HFF-Myc (cell line): ENCODE results near the gene RASGRF1.

Source experiments
- DNase-seq: peaks from one replicate; pipeline ENCODE4 v3.0.0-alpha.2; 2011; ENCODE audit warnings: low read depth; ENCODE audit errors: extremely low read depth
- H3K4me3 ChIP-seq: replicated peaks from 2 replicates; pipeline ENCODE4 v1.5.1; 2011; ENCODE audit warnings: low read depth, mild to moderate bottlenecking, control low read depth, low read length
- TF ChIP-seq, protein P1 (sequence below): IDR thresholded peaks from 2 replicates; pipeline ENCODE4 v1.5.1; 2012; ENCODE audit warnings: mild to moderate bottlenecking, low read depth, low read length, control low read depth; ENCODE audit errors: missing control alignments

RASGRF1 gene

DNA sequence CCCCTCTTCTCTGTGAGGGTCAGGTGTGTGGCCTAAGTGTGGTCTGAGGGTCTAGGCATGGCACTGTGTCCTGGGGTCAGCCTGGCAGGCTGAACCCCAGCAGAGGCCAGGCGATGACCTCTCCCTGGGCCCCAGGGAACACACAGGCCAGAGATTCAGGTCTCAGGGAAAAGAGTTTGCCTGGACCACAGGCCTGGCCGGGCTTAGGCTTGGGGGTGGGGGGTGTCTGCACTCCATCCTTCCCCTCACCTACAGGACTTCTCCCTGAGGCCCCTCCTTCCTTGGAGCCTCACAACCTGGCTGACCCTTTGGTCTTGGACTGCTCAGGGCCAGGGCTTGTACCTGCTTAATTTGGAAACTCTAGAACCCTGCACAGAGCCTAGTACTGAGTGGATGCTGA lies 21.8 kb downstream of the RASGRF1 start:
- TF ChIP-seq, protein P1, sequence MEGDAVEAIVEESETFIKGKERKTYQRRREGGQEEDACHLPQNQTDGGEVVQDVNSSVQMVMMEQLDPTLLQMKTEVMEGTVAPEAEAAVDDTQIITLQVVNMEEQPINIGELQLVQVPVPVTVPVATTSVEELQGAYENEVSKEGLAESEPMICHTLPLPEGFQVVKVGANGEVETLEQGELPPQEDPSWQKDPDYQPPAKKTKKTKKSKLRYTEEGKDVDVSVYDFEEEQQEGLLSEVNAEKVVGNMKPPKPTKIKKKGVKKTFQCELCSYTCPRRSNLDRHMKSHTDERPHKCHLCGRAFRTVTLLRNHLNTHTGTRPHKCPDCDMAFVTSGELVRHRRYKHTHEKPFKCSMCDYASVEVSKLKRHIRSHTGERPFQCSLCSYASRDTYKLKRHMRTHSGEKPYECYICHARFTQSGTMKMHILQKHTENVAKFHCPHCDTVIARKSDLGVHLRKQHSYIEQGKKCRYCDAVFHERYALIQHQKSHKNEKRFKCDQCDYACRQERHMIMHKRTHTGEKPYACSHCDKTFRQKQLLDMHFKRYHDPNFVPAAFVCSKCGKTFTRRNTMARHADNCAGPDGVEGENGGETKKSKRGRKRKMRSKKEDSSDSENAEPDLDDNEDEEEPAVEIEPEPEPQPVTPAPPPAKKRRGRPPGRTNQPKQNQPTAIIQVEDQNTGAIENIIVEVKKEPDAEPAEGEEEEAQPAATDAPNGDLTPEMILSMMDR: no peak
- no peak overlapping the region for H3K4me3 ChIP-seq
- no peak for DNase-seq

DNA sequence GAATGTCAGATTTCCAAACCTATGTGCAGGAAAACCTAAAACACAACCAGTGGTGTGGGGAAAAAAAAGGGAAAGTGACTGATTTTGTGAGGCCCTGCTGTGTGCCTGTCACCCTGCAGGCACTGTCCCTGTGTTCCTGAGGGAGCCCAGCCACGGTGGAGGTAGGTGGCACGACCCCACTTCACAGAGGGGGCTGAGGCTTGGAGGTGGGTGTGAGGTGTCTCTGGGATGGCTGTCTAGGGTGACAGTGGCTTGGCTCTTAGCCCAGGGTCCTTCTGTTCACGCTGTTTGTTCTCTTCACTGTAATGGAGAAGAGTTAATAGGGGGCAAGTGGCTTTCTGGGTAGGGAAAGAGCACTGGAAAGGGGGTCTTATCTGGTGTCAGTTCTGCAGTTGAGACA lies 22.6 kb downstream of the RASGRF1 start:
- DNase-seq: no peak
- TF ChIP-seq, protein P1: no peak
- H3K4me3 ChIP-seq: no peak overlapping the region

DNA sequence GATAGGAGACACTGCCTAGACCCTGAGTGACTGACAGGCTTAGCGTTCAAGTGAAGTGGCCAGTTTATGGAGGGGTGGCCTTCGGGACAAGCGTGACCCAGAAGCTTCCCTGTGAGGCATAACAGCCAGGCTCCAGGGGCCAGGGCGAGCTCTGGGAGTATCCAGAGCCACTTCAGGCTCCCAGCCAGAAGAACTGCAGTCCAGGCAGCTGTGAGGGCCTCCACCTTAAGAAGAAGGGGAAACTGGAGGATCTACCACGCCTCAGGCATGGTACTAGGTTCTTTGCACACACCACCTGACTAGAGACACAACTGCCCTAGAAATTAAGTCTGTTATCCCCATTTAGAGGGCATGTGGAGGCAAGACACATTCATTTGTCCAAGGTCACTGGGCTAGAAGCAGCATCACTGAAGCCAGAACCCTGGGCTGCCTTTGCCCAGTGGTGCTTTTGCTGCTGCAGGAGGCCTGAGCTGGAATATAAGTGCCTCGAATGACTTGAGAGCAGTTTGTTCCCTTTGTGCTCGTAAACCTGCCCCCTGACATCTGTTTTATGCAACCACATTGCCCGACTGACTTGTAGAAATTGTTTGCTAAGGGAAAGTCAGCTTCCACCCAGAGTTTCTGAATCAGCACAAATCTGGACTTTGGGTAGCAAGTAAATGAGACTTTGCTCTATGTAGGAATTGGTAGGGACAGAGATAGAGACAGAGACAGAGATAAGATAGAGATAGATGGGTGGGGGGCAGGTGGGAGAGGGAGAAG lies 23.3 kb downstream of the RASGRF1 start:
- DNase-seq: no peak
- H3K4me3 ChIP-seq: no peak overlapping the region
- TF ChIP-seq, protein P1: no peak

- H3K4me3 ChIP-seq: no peak overlapping the region
- TF ChIP-seq, protein P1: no peak
- DNase-seq: no peak
Observed at GRCh38 chr15:79066391-79067071, 24.0 kb downstream of the RASGRF1 start.

- DNase-seq: no peak
- TF ChIP-seq, protein P1: no peak
- no peak overlapping the region for H3K4me3 ChIP-seq
Observed at GRCh38 chr15:79065706-79066376, 24.7 kb downstream of the RASGRF1 start.

DNA sequence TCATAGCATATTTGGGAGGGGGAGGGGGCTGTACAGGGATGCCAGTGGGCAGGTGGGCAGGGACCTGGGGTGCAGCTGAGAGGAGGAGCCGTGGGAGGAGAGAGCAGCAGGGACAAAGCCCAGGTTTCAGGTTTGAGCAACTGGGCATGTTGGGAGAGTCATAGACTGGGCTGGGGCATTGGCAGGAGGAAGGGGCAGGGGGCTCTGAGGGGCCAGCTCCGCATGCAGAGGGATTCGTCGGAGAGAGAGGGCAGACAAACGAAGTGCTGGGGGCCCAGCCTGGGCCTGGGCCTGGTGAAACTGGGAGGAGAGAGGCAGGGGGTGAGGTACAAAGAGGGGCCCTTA lies 25.2 kb downstream of the RASGRF1 start:
- no peak overlapping the region for H3K4me3 ChIP-seq
- TF ChIP-seq, protein P1: no peak
- no peak for DNase-seq
